ENCODE data around the gene MICALL2.

The MICALL2 gene

DNA sequence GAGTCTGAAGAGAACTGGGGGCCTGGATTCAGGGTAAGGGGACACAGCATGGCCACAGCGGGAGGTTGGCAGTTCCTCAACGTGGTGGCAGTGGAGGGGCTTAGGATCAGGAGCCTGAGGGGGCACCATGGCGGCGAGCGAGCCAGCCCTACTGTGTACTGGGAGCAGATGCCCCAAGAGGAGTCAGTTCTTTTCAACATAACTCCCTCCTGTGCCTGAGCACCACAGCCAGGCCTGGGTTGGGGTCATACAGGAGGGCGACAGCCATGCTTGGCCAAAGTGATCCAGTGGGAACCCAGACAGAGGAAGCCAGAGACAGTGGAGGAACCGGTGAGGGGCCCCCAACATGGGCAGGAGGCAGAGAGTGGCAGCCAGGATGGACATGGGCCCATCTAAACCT is 65.8 kb downstream of the MICALL2 start:
- H3K4me3 ChIP-seq (ENCODE audit: low read depth, low read length), result no peak overlapping the region
- TF ChIP-seq CTCF (IDR thresholded peaks at IDR 0.05; ENCODE audit: borderline replicate concordance, insufficient read depth, low read depth, low read length), result no peak

- H3K4me3 ChIP-seq (ENCODE audit: low read depth, low read length), result no peak overlapping the region
- TF ChIP-seq CTCF (IDR thresholded peaks at IDR 0.05; ENCODE audit: borderline replicate concordance, insufficient read depth, low read depth, low read length), result no peak
Observed at GRCh38 chr7:1392556-1392955, 66.7 kb downstream of the MICALL2 start.

GRCh38 chr7:1391449-1391848 is 67.8 kb downstream of the MICALL2 start:
- no peak for TF ChIP-seq CTCF (IDR thresholded peaks at IDR 0.05; ENCODE audit: borderline replicate concordance, insufficient read depth, low read depth, low read length)
- no peak overlapping the region for H3K4me3 ChIP-seq (ENCODE audit: low read depth, low read length)

DNA sequence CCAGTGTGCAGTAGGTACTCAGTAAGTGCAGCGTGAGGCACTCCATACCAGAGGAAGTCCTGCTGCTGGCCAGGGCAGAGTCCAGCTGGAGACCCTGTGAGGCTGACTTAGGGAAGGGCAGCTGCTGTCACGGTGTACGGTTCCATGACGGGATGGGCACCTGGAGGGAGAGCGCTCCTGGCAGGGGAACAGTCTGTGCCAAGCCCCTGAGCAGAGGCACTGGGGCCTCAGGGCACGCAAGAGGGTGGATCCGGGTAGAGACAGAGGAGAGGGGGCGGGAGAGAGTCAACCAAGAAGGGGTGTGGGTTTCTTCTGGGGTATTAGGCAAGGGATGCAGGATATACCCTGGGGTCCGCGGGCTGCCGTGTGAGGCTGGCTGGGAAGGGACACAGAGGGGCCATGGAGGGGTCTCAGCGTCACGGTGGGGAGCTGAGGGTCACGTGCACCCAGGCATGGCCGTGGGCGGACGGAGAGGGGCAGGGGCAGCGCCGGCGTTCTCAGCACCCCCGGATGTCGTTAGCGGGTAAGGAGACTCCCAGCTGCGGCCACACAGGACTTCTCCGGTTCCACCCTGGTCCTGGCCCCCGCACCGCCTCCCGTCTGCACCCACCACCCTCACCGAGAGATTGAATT is 70.5 kb downstream of the MICALL2 start:
- H3K4me3 ChIP-seq (ENCODE audit: low read depth, low read length), result no peak overlapping the region
- no peak for TF ChIP-seq CTCF (IDR thresholded peaks at IDR 0.05; ENCODE audit: borderline replicate concordance, insufficient read depth, low read depth, low read length)

- no peak overlapping the region for H3K4me3 ChIP-seq (ENCODE audit: low read depth, low read length)
- no peak for TF ChIP-seq CTCF (IDR thresholded peaks at IDR 0.05; ENCODE audit: borderline replicate concordance, insufficient read depth, low read depth, low read length)
Observed at GRCh38 chr7:1388021-1388702, 71.1 kb downstream of the MICALL2 start.

DNA sequence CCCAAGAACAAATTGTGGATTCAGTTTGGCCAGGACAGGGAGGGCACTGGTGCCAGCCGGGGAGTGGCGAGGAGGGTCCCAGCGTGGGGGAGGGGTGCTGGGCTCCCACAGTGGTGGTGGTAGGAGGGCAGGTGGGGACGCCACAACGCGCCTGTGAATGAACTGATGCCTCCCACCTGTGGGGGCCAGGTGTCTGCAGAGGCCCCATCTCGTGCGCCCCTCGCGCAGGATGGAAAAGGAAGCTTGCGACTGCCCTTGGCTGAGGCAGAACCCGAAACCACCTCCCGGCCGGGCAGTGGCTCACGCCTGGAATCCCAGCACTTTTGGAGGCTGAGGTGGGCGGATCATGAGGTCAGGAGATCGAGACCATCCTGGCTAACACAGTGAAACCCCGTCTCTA is 72.0 kb downstream of the MICALL2 start:
- H3K4me3 ChIP-seq (ENCODE audit: low read depth, low read length), result no peak overlapping the region
- TF ChIP-seq CTCF (IDR thresholded peaks at IDR 0.05; ENCODE audit: borderline replicate concordance, insufficient read depth, low read depth, low read length), result no peak

DNA sequence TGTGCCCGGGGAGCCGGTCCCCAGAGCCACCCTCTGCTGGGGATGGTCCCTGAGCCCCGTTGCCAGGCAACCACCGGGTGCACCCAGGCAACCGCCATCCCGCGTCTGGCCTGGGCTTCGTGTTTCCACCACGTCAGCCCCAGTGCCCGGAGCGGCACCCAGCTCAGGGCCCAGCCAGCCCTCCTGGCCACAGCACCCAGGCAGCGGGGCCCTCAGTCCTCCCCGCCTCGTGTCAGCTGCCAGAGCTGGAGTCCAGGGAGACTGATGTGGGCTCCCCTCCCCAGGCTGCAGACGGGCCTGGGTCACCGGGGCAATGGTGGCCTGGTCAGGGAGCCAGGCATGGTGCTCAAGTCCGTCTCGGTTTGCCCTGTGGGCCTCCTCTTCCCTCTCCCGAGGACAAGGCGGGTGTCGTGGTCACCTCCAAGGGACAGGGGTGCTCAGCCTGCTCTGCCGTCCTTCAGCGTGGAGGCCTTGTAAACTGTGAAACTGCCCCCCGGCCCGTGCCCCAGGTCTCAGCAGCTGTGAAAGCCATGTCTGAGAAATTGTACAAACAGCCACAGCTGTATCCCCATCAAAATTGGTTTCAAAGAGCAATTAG is 72.5 kb downstream of the MICALL2 start:
- H3K4me3 ChIP-seq (ENCODE audit: low read depth, low read length), result no peak overlapping the region
- TF ChIP-seq CTCF (IDR thresholded peaks at IDR 0.05; ENCODE audit: borderline replicate concordance, insufficient read depth, low read depth, low read length), result no peak
